Activated CD4-positive, alpha-beta T cell treated with anti-CD3 and anti-CD28 coated beads for 1 hour (primary cell): ENCODE measurements around the gene ZFX.

Experiments
- DNase-seq: peaks from one replicate; pipeline ENCODE4 v3.0.0-alpha.2; 2020

ZFX gene

DNA sequence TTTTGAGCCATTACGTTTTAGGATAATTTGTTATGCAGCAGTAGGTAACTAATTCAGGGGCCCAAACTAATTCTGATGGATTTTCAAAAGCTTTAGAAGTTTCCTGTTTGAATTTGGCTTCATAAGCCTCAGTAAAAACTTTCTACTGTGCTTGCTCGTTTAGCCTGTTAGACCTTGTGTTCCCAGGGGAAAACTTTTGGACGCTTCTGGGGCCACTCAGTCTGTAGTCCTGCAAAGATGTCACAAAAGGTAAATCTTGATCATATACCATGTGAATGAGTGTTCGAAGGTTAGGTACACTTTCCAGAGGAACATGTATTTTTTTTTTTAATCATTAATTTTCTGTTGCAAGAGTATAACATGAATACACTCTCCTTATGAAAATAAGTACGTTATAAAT, 93.7 kb downstream of the ZFX start:
- DNase-seq, result no peak

DNA sequence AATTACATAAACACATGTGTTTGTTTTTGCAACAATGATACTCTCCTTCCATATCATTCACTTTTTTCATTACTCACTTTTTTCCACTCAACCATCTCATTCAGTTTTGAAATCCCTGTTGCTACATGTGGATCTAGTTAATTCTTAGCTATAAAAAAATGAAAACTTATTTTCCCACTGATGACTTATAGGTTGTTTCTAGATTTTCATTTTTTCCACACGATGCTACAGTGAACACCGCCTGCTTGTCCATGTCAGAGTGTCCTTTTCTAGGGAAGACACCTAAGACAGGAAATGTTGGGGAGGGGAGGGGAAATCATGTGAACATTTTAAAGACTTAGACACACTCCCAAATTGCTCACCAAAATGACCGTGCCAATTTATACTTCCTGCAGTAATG, 94.2 kb downstream of the ZFX start:
- no peak for DNase-seq

GRCh38 chrX:24245202-24245601, 95.7 kb downstream of the ZFX start:
- no peak for DNase-seq

DNA sequence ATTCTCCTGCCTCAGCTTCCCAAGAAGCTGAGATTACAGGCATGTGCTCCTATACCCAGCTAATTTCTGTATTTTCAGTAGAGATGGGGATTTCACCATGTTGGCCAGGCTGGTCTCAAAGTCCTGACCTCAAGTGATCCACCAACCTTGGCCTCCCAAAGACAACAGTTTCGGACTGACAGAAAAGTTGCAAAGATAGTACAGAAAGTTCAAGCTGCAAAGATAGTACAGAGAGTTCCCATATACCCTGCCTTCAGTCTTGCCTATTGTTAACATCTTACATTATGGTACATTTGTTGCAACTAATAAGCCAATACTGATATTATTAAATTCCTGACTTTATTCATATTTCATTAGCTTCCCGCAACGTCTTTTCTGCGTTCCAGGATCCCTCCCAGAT, 98.5 kb downstream of the ZFX start:
- no peak for DNase-seq

GRCh38 chrX:24253030-24253429, 103.5 kb downstream of the ZFX start:
- DNase-seq, result no peak

- DNase-seq, result no peak
Measured at GRCh38 chrX:24253469-24253868, 103.9 kb downstream of the ZFX start.

DNA sequence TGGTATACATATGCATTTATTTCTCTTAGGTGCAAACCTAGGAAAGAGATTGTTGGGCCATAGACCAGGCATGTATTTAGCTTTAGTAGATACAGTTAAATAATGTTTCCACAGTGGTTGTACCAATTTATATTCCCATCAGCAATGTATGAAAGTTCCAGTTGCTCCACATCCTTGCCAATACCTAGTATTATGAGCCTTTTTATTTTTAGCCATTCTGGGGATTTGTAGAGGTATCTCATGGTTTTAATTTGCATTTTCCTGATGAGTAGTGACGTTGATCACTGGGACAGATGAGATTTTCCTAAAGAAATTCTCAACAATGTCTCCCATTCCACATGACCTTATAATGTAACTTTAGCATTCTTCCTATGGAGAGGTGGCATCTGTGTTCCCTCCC, 107.5 kb downstream of the ZFX start:
- no peak for DNase-seq

DNA sequence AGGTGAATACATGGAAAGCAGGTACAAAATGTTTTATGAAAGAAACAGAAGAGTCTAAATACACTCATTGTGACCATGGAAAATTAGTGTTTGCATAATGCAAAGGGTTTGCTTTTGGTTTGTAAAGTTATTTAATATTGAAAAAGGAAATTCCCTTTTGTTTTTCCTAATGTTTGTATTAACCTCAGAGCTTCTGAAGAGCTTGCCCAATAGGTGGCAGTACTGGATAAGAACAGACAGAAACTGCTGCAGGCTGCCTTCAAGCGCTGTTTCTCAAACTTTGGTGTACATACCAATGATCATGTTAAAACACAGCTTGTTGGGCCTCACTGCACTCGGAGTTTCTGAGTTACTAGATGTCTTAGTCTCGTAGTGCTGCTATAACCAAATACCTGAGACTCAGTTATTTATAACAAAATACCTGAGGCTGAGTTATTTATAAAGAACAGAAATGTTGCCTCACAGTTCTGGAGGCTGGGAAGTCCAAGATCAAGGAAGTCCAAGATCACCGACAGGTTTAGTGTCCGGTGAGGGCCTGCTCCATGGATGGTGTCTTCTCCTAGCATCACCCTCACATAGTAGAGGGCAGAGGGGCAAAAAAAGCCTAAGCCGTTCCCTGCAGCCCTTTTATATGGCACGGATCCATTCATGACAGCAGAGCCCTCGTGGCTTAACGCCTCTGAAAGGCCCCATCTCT, 110.2 kb downstream of the ZFX start:
- no peak for DNase-seq

DNA sequence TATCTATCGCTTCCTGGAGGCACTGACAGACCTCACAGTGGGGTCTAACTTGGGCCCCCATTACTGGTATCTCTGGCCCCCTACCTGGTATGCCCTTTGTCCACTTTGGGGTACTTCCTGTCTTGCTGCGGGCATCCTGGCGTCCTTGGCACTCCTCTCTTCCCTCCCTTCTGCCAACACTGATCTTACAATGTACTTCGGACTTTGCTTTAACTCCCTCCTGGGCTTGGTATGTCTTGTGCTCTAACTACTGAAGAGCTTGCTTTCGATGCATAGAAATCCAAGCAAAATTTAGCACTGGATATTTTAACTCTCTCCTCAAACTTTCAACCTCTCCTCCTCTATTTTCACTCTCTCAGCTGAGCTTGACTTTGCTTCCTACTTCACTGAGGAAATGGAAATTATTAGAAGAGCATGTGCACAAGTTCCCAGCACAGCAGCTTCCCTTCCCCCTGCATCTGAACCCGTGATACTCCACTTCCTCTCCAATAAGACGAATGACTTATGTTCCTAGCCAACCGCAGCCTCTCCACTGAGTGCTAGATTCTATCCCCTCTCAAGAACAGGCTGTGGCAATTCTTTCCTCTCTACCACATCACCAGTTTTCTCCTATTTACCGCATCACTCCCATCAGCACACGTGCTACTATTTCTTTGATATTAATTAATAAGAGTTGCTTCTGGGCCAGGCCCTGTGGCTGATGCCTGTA, 111.5 kb downstream of the ZFX start:
- no peak for DNase-seq

- DNase-seq, result no peak
Measured at GRCh38 chrX:24262309-24262708, 112.8 kb downstream of the ZFX start.

DNA sequence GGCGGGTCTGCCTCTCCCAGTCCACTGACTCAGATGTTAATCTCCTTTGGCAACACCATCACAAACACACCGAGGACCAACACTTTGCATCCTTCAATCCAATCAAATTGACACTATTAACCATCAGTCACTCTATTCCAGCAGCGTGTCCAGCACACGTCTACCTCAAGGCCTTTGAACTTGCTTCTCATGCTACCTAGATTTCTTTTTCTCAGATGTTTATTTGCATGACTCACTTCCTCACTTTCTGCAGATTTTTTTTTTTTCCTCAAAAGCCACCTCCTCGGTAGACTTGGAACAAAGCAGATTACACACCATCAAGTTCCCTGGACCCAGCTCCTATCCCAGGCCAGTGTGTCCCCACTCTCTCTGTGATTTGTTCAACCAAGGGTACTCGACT, 114.9 kb downstream of the ZFX start:
- DNase-seq, result no peak
